Adrenal gland (tissue), 5 donors: ENCODE measurements around the gene LMF1.

Experiments used
- POLR2A ChIP-seq, 2 donors: fragments of 450-650 bp; IDR thresholded peaks; one replicate each; pipeline ENCODE4 v1.6.1; 2017; ENCODE audit warnings: antibody characterized with exemption in 2 of 2, mild to moderate bottlenecking in 2 of 2, moderate library complexity in 1 of 2
- TF ChIP-seq, protein P1 (sequence below), 6 experiments: fragments of 450-650 bp in 4 of 6; fragments of 200-600 bp in 2 of 6; sonication (generic) in 1 of 6; IDR thresholded peaks; 1 replicate in 5 of 6; 2 replicates in 1 of 6; pipeline versions ENCODE4 v1.5.1 to v1.8.0; 2016 to 2021; ENCODE audit warnings: antibody characterized with exemption in 6 of 6, mild to moderate bottlenecking in 2 of 6, moderate library complexity in 1 of 6
- donor health status: DM: no; HTN: no; CAD: no.

DNA sequence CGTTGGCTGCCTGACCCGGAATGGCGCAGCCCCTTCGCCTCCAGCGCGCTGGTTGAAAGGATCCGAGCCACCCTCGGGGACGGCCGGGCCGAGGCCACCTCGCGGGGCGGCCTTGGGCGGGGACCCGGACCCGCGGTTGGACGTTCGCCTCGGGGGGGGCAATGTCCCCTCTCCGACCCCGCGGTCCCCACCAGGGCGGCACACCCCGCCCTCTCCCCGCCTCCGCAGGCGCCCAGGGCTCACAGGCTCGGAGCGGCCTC, 9.7 kb upstream of the LMF1 start:
- TF ChIP-seq, protein P1, sequence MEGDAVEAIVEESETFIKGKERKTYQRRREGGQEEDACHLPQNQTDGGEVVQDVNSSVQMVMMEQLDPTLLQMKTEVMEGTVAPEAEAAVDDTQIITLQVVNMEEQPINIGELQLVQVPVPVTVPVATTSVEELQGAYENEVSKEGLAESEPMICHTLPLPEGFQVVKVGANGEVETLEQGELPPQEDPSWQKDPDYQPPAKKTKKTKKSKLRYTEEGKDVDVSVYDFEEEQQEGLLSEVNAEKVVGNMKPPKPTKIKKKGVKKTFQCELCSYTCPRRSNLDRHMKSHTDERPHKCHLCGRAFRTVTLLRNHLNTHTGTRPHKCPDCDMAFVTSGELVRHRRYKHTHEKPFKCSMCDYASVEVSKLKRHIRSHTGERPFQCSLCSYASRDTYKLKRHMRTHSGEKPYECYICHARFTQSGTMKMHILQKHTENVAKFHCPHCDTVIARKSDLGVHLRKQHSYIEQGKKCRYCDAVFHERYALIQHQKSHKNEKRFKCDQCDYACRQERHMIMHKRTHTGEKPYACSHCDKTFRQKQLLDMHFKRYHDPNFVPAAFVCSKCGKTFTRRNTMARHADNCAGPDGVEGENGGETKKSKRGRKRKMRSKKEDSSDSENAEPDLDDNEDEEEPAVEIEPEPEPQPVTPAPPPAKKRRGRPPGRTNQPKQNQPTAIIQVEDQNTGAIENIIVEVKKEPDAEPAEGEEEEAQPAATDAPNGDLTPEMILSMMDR (IDR thresholded peaks at IDR 0.05) = no peak
- no peak for TF ChIP-seq POLR2A (IDR thresholded peaks at IDR 0.05)
